A549 (cell line): ENCODE data around the gene RNGTT.

Experiments used
- ATOH8 ChIP-seq: fragments of 250-450 bp; sonication (Bioruptor Pico); IDR thresholded peaks from 2 replicates; pipeline ENCODE4 v1.5.0; 2020; ENCODE audit warnings: low read depth, mild to moderate bottlenecking, moderate library complexity
- CTCF ChIP-seq: fragments of >200 bp; sonication (Bioruptor Twin); formaldehyde crosslinking; IDR thresholded peaks from 3 replicates; pipeline ENCODE4 v1.5.1; 2016
- PBX3 ChIP-seq: IDR thresholded peaks from 2 replicates; pipeline ENCODE4 v1.6.1; 2012
- RAD21 ChIP-seq, 2 experiments: fragments of >200 bp in 1 of 2; sonication (Bioruptor Twin) in 1 of 2; formaldehyde crosslinking in 1 of 2; IDR thresholded peaks in 1 of 2; conservative IDR thresholded peaks in 1 of 2; 2 replicates in 1 of 2; 3 replicates in 1 of 2; pipeline ENCODE4 v1.6.1; 2012 to 2018; ENCODE audit warnings: inconsistent platforms in 1 of 2

- TF ChIP-seq RAD21 (conservative IDR thresholded peaks at IDR 0.05 in 1 of 2, IDR thresholded peaks at IDR 0.05 in 1 of 2) (no peak), PBX3 (no peak), ATOH8 (CRISPR knock-in tag) (no peak), CTCF (no peak)
These were observed 300.7 kb downstream of the RNGTT start for GRCh38 chr6:88662653-88663174.
